NT2/D1 (cell line): ENCODE data around the gene RNF126.

Experiments used
- SUZ12 ChIP-seq: IDR thresholded peaks from 2 replicates; pipeline ENCODE4 v1.6.1; 2011; ENCODE audit not compliant: insufficient read length, insufficient read depth; ENCODE audit errors: extremely low read depth
- YY1 ChIP-seq: IDR thresholded peaks from 2 replicates; pipeline ENCODE4 v1.6.1; 2011; ENCODE audit not compliant: insufficient read length, insufficient read depth
- ZNF274 ChIP-seq: IDR thresholded peaks from 2 replicates; pipeline ENCODE4 v1.6.1; 2011; ENCODE audit warnings: mild to moderate bottlenecking, low read depth, low read length

- TF ChIP-seq ZNF274 (no peak), YY1 (no peak), SUZ12 (no peak)
These were observed 55.5 kb downstream of the RNF126 start for GRCh38 chr19:607301-608154.
